H1 (cell line): ENCODE measurements around the gene MAGI2. TPM values are rescaled to one million over a fixed set of nuclear protein-coding genes. Genes with fewer than 3 reads are reported as not detected.

Experiments used
- CTCF ChIA-PET: fragments of 300-600 bp; sonication (Branson Sonifier 250); formaldehyde crosslinking; loops from one replicate; lab custom pipeline; 2021; ENCODE audit not compliant: partially characterized antibody; lab: Charles Lee
- POLR2A ChIA-PET: fragments of 300-600 bp; sonication (Branson Sonifier 250); formaldehyde crosslinking; loops from one replicate; lab custom pipeline; 2021; ENCODE audit warnings: inconsistent platforms; ENCODE audit not compliant: partially characterized antibody; lab: Charles Lee
- DNase-seq, 2 experiments: peaks; one replicate each; pipeline versions ENCODE4 v3.0.0 to v3.0.0-alpha.2; 2010 to 2022; ENCODE audit warnings: low spot score in 2 of 2, low read depth in 1 of 2, mixed read lengths in 1 of 2
- FAIRE-seq: peaks from 2 replicates; lab custom pipeline; 2011; peaks lifted over from hg19 to GRCh38; lab: Jason Lieb, UNC
- H2AFZ ChIP-seq: 2 replicates; pipeline ENCODE4 v1.8.1; 2012; ENCODE audit warnings: low read length, inconsistent platforms
- H2AK5ac ChIP-seq: 2 replicates; pipeline ENCODE4 v1.6.1; 2013; ENCODE audit warnings: low read depth, low read length
- H2BK120ac ChIP-seq: replicated peaks from 2 replicates; pipeline ENCODE3; 2013; ENCODE audit warnings: low read depth, low read length, inconsistent platforms
- H2BK12ac ChIP-seq: 2 replicates; pipeline ENCODE4 v1.6.1; 2013; ENCODE audit warnings: low read depth, low read length
- H2BK15ac ChIP-seq: 2 replicates; pipeline ENCODE4 v1.6.1; 2013; ENCODE audit warnings: low read length
- H2BK20ac ChIP-seq: 2 replicates; pipeline ENCODE4 v1.6.1; 2013; ENCODE audit warnings: low read length
- H2BK5ac ChIP-seq: 2 replicates; pipeline ENCODE4 v1.6.1; 2013; ENCODE audit warnings: low read depth, low read length
- H3K14ac ChIP-seq: 2 replicates; pipeline ENCODE4 v1.6.1; 2013; ENCODE audit warnings: inconsistent platforms; ENCODE audit not compliant: insufficient read length
- H3K18ac ChIP-seq: 2 replicates; pipeline ENCODE4 v1.6.1; 2013; ENCODE audit warnings: low read length; ENCODE audit errors: extremely low read depth
- H3K23ac ChIP-seq: 2 replicates; pipeline ENCODE4 v1.6.1; 2013; ENCODE audit warnings: inconsistent platforms; ENCODE audit not compliant: insufficient read length
- H3K23me2 ChIP-seq: 2 replicates; pipeline ENCODE4 v1.6.1; 2013; ENCODE audit warnings: low read depth, low read length
- H3K27ac ChIP-seq: 2 replicates; pipeline ENCODE4 v1.6.1; 2011; ENCODE audit warnings: low read depth, low read length, inconsistent platforms
- H3K27me3 ChIP-seq, 4 experiments: replicated peaks in 1 of 4; 1 replicate in 1 of 4; 2 replicates in 3 of 4; pipeline versions ENCODE4 v1.6.1 to v1.8.1; 2011 to 2013; ENCODE audit warnings: low read length in 3 of 4, mild to moderate bottlenecking in 3 of 4, inconsistent platforms in 2 of 4, mixed read lengths in 2 of 4, moderate library complexity in 1 of 4; ENCODE audit not compliant: control insufficient read depth in 3 of 4, insufficient read depth in 3 of 4; ENCODE audit errors: extremely low read depth in 1 of 4
- H3K36me3 ChIP-seq, 4 experiments: 2 replicates each; pipeline versions ENCODE4 v1.6.1 to v1.8.1; 2011 to 2013; ENCODE audit warnings: mild to moderate bottlenecking in 4 of 4, low read length in 3 of 4, moderate library complexity in 2 of 4, control low read depth in 1 of 4, inconsistent platforms in 1 of 4; ENCODE audit not compliant: insufficient read depth in 4 of 4, control insufficient read depth in 2 of 4
- H3K4ac ChIP-seq: replicated peaks from 2 replicates; pipeline ENCODE3; 2013; ENCODE audit warnings: low read length, low read depth, mixed read lengths, inconsistent platforms; ENCODE audit not compliant: insufficient read length
- H3K4me1 ChIP-seq, 4 experiments: replicated peaks in 1 of 4; 1 replicate in 1 of 4; 2 replicates in 3 of 4; pipeline versions ENCODE4 v1.6.1 to v1.8.1; 2011 to 2013; ENCODE audit warnings: low read length in 3 of 4, inconsistent platforms in 2 of 4, mixed read lengths in 1 of 4; ENCODE audit not compliant: insufficient read depth in 4 of 4, control insufficient read depth in 3 of 4
- H3K4me2 ChIP-seq, 2 experiments: 2 replicates each; pipeline versions ENCODE4 v1.6.1 to v1.8.1; 2011 to 2013; ENCODE audit warnings: low read depth in 2 of 2, low read length in 2 of 2, control low read depth in 1 of 2, inconsistent platforms in 1 of 2, mild to moderate bottlenecking in 1 of 2; ENCODE audit not compliant: insufficient read depth in 1 of 2
- H3K4me3 ChIP-seq, 4 experiments: fragments of 200-600, 300-600 bp in 1 of 4; sonication (generic), shearing (Covaris generic), sonication (Bioruptor Twin) in 1 of 4; 2 replicates each; pipeline versions ENCODE4 v1.5.1 to v1.8.1; 2011 to 2016; ENCODE audit warnings: low read length in 4 of 4, low read depth in 3 of 4, control low read depth in 2 of 4, inconsistent platforms in 2 of 4, mild to moderate bottlenecking in 2 of 4, mixed read lengths in 1 of 4, moderate library complexity in 1 of 4; ENCODE audit not compliant: insufficient read depth in 2 of 4; ENCODE audit errors: extremely low read depth in 1 of 4
- H3K56ac ChIP-seq: replicated peaks from 2 replicates; pipeline ENCODE3; 2013; ENCODE audit warnings: low read depth, mild to moderate bottlenecking, mixed read lengths, low read length, inconsistent platforms; ENCODE audit not compliant: insufficient read length
- H3K79me1 ChIP-seq: 2 replicates; pipeline ENCODE4 v1.6.1; 2013; ENCODE audit warnings: low read depth, low read length, control low read depth
- H3K79me2 ChIP-seq, 2 experiments: 2 replicates each; pipeline versions ENCODE4 v1.6.1 to v1.8.1; 2012 to 2013; ENCODE audit warnings: low read length in 2 of 2, mild to moderate bottlenecking in 2 of 2, inconsistent platforms in 1 of 2; ENCODE audit not compliant: insufficient read depth in 2 of 2, control insufficient read depth in 1 of 2
- H3K9ac ChIP-seq, 4 experiments: replicated peaks in 1 of 4; 1 replicate in 1 of 4; 2 replicates in 3 of 4; pipeline versions ENCODE4 v1.6.1 to v1.8.1; 2011 to 2013; ENCODE audit warnings: low read depth in 3 of 4, low read length in 3 of 4, control low read depth in 2 of 4, mild to moderate bottlenecking in 2 of 4, moderate library complexity in 2 of 4, inconsistent platforms in 1 of 4; ENCODE audit errors: extremely low read depth in 1 of 4
- H3K9me3 ChIP-seq, 2 experiments: 2 replicates each; pipeline versions ENCODE4 v1.6.1 to v1.8.1; 2012 to 2013; ENCODE audit warnings: mild to moderate bottlenecking in 2 of 2, moderate library complexity in 2 of 2, control low read depth in 1 of 2, inconsistent platforms in 1 of 2, low read depth in 1 of 2, low read length in 1 of 2, mixed read lengths in 1 of 2; ENCODE audit not compliant: insufficient read depth in 2 of 2
- H4K20me1 ChIP-seq, 2 experiments: replicated peaks in 1 of 2; 2 replicates each; pipeline versions ENCODE3 to v1.8.1; 2011 to 2013; ENCODE audit warnings: inconsistent platforms in 2 of 2, low read length in 2 of 2, mild to moderate bottlenecking in 1 of 2; ENCODE audit not compliant: insufficient read depth in 2 of 2, control insufficient read depth in 1 of 2
- H4K5ac ChIP-seq: 2 replicates; pipeline ENCODE4 v1.6.1; 2013; ENCODE audit warnings: low read length, low read depth, mixed read lengths, inconsistent platforms; ENCODE audit not compliant: insufficient read length
- H4K8ac ChIP-seq: 2 replicates; pipeline ENCODE4 v1.8.0; 2013; ENCODE audit warnings: mild to moderate bottlenecking, moderate library complexity, low read length, inconsistent platforms; ENCODE audit not compliant: insufficient read depth; ENCODE audit errors: extremely low read depth
- H4K91ac ChIP-seq: replicated peaks from 2 replicates; pipeline ENCODE3; 2013; ENCODE audit warnings: low read length, mixed read lengths, inconsistent platforms; ENCODE audit not compliant: insufficient read length
- CBX8 ChIP-seq: fragments of 300-800, 300-1000 bp; sonication (generic); IDR thresholded peaks from 2 replicates; pipeline ENCODE4 v1.7.1; 2016; ENCODE audit warnings: low read depth, low read length, borderline replicate concordance
- CEBPB ChIP-seq: IDR thresholded peaks from 2 replicates; pipeline ENCODE4 v1.6.1; 2012; ENCODE audit warnings: low read depth, low read length
- EP300 ChIP-seq, 2 experiments: IDR thresholded peaks; 1 replicate in 1 of 2; 2 replicates in 1 of 2; pipeline ENCODE4 v1.6.1; 2011 to 2012; ENCODE audit warnings: low read depth in 2 of 2, low read length in 2 of 2, mild to moderate bottlenecking in 2 of 2, borderline replicate concordance in 1 of 2, inconsistent platforms in 1 of 2, moderate library complexity in 1 of 2
- JUND ChIP-seq: IDR thresholded peaks from 2 replicates; pipeline ENCODE4 v1.6.1; 2011; ENCODE audit warnings: mild to moderate bottlenecking, improper control_type of control experiment, low read length
- MAFK ChIP-seq: IDR thresholded peaks from 2 replicates; pipeline ENCODE4 v1.6.1; 2012; ENCODE audit warnings: low read depth, mild to moderate bottlenecking, improper control_type of control experiment, low read length
- NANOG ChIP-seq: IDR thresholded peaks from 2 replicates; pipeline ENCODE4 v1.6.1; 2011; ENCODE audit warnings: low read length, low read depth, mild to moderate bottlenecking, inconsistent platforms; ENCODE audit not compliant: insufficient read depth, poor library complexity, severe bottlenecking
- RXRA ChIP-seq: IDR thresholded peaks from 2 replicates; pipeline ENCODE4 v1.6.1; 2011; ENCODE audit warnings: low read depth, mild to moderate bottlenecking, low read length, moderate library complexity; ENCODE audit not compliant: insufficient read depth
- TAF1 ChIP-seq: IDR thresholded peaks from 2 replicates; pipeline ENCODE4 v1.6.1; 2011; ENCODE audit warnings: mild to moderate bottlenecking, low read depth, low read length
- WGBS, 2 experiments: shearing (Covaris generic) in 1 of 2; methylation state at CpG; one replicate each; pipeline versions ENCODE4 v1.1.6 to v1.1.7; 2013 to 2015; ENCODE audit warnings: low lambda C conversion rate in 2 of 2, mixed read lengths in 2 of 2, inconsistent platforms in 1 of 2, low coverage in 1 of 2, missing lambda C conversion rate in 1 of 2; ENCODE audit not compliant: insufficient replicate concordance in 2 of 2, insufficient coverage in 1 of 2, insufficient read length in 1 of 2; ENCODE audit errors: extremely low coverage in 1 of 2, missing lambda C conversion rate in 1 of 2; 5-methylcytosine and 5-hydroxymethylcytosine counted together
- polyA plus RNA-seq, 7 experiments: library from polyadenylated mRNA; depleted of rRNA in 3 of 7; stranded (reverse) in 5 of 7; unstranded in 2 of 7; fragments of >200 nt in 5 of 7; fragments of 200-250 nt in 2 of 7; gene quantifications; 1 replicate in 5 of 7; 2 replicates in 1 of 7; 4 replicates in 1 of 7; pipeline versions ENCODE4 v1.2.1 to v1.2.3, GENCODE V29; 2011 to 2013; ENCODE audit warnings: missing spikeins in 2 of 7, mixed read lengths in 2 of 7
- total RNA-seq: library from RNA; stranded (reverse); fragmentation: NEBNext Ultra II Directional; extraction: Animal tissue kit (Norgen Biotek cat#: 25700); gene quantifications from 2 replicates; pipeline ENCODE4 v1.2.1, GENCODE V29; 2021
- TF ChIP-seq, protein P1 (sequence below): IDR thresholded peaks from 2 replicates; pipeline ENCODE4 v1.6.1; 2011; ENCODE audit warnings: low read depth, mild to moderate bottlenecking, low read length; ENCODE audit not compliant: insufficient read depth
- TF ChIP-seq, protein P2 (sequence below): IDR thresholded peaks from 2 replicates; pipeline ENCODE4 v1.6.1; 2012; ENCODE audit warnings: low read length, inconsistent platforms
- TF ChIP-seq, protein P3 (sequence below): IDR thresholded peaks from 2 replicates; pipeline ENCODE4 v1.6.1; 2011; ENCODE audit warnings: low read length, improper control_type of control experiment

Gene MAGI2
- total and polyA plus RNA-seq, 2 of the 8 experiments (the other 6 are each of a cell fraction or from before 2014, with no cell fraction given) = 6.0 to 27.3 TPM

DNA sequence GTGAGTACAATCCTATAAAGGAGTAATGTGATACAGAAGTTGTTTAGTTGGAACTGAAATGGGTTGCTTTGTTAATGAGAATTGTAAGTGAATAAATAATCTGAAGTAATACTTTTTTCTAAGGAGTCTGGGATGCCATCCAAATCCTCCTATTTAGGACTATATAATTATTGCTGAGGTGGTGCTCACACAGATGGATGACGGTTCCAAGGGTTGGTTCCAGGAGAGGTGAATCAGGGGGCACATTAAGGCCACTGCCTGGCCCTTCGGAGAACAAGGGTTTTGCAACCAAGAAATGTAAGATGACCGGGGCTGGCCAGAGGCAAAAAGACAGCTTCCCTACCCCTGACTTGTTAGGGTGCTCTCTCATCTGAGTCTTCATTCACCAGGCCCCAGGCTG, 1302.2 kb downstream of the MAGI2 start:
- H2AK5ac ChIP-seq = no peak overlapping the region
- H2BK120ac ChIP-seq = no peak overlapping the region
- ChIA-PET CTCF (no interaction called here), POLR2A (no interaction called here)
- no peaks in the 10 kb centered on the region for H4K20me1 ChIP-seq
- H3K27me3 ChIP-seq = no peaks in the 10 kb centered on the region
- no peak overlapping the region for H3K9ac ChIP-seq
- no peak overlapping the region for H3K27ac ChIP-seq
- 92% methylated on average over 3 of the region's 3 CpGs; no CpG with 5 or more reads in 1 of the 2 experiments for WGBS, 2 experiments
- H2AFZ ChIP-seq = no peak overlapping the region
- no peaks in the 10 kb centered on the region for H3K79me2 ChIP-seq
- no peaks in the 10 kb centered on the region for H3K79me1 ChIP-seq
- H3K4me3 ChIP-seq = no peak overlapping the region
- no peak overlapping the region for H3K56ac ChIP-seq
- no peak overlapping the region for H3K4me2 ChIP-seq
- H3K9me3 ChIP-seq = no peaks in the 10 kb centered on the region
- no peaks in the 10 kb centered on the region for H3K36me3 ChIP-seq
- H3K18ac ChIP-seq = no peak overlapping the region
- no peaks in the 10 kb centered on the region for H3K4me1 ChIP-seq
- no peak for DNase-seq
- H2BK12ac ChIP-seq = no peak overlapping the region
- no peak overlapping the region for H4K91ac ChIP-seq
- H2BK20ac ChIP-seq = no peak overlapping the region
- no peak overlapping the region for H3K4ac ChIP-seq
- no peak for FAIRE-seq
- no peak overlapping the region for H3K23ac ChIP-seq
- H2BK5ac ChIP-seq = no peak overlapping the region
- H4K5ac ChIP-seq = no peak overlapping the region
- no peak overlapping the region for H3K14ac ChIP-seq
- no peaks in the 10 kb centered on the region for H3K23me2 ChIP-seq
- no peak overlapping the region for H2BK15ac ChIP-seq
- no peak overlapping the region for H4K8ac ChIP-seq
- TF ChIP-seq JUND (no peak), NANOG (no peak), EP300 (IDR thresholded peaks at IDR 0.05; ENCODE audit: borderline replicate concordance in 1 of 2, low read depth in 2 of 2, low read length in 2 of 2) (no peak), MAFK (no peak), CBX8 (no peak), TAF1 (no peak), CEBPB (no peak), RXRA (no peak)
- TF ChIP-seq, protein P1, sequence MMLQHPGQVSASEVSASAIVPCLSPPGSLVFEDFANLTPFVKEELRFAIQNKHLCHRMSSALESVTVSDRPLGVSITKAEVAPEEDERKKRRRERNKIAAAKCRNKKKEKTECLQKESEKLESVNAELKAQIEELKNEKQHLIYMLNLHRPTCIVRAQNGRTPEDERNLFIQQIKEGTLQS = no peak
- TF ChIP-seq, protein P2, sequence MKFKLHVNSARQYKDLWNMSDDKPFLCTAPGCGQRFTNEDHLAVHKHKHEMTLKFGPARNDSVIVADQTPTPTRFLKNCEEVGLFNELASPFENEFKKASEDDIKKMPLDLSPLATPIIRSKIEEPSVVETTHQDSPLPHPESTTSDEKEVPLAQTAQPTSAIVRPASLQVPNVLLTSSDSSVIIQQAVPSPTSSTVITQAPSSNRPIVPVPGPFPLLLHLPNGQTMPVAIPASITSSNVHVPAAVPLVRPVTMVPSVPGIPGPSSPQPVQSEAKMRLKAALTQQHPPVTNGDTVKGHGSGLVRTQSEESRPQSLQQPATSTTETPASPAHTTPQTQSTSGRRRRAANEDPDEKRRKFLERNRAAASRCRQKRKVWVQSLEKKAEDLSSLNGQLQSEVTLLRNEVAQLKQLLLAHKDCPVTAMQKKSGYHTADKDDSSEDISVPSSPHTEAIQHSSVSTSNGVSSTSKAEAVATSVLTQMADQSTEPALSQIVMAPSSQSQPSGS = no peak
- TF ChIP-seq, protein P3, sequence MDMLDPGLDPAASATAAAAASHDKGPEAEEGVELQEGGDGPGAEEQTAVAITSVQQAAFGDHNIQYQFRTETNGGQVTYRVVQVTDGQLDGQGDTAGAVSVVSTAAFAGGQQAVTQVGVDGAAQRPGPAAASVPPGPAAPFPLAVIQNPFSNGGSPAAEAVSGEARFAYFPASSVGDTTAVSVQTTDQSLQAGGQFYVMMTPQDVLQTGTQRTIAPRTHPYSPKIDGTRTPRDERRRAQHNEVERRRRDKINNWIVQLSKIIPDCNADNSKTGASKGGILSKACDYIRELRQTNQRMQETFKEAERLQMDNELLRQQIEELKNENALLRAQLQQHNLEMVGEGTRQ = no peak
